DND-41 (cell line): ENCODE data around the gene EBI3.

Experiments
- CTCF ChIP-seq: IDR thresholded peaks from 2 replicates; pipeline ENCODE4 v1.5.1; 2012; ENCODE audit warnings: borderline replicate concordance, low read length, moderate library complexity, mild to moderate bottlenecking; ENCODE audit not compliant: poor library complexity, severe bottlenecking; ENCODE audit errors: extremely low read depth
- EZH2 ChIP-seq: IDR thresholded peaks from 3 replicates; pipeline ENCODE4 v1.6.1; 2012; ENCODE audit warnings: borderline replicate concordance, low read depth, mild to moderate bottlenecking, moderate library complexity, low read length, inconsistent platforms; ENCODE audit not compliant: severe bottlenecking

DNA sequence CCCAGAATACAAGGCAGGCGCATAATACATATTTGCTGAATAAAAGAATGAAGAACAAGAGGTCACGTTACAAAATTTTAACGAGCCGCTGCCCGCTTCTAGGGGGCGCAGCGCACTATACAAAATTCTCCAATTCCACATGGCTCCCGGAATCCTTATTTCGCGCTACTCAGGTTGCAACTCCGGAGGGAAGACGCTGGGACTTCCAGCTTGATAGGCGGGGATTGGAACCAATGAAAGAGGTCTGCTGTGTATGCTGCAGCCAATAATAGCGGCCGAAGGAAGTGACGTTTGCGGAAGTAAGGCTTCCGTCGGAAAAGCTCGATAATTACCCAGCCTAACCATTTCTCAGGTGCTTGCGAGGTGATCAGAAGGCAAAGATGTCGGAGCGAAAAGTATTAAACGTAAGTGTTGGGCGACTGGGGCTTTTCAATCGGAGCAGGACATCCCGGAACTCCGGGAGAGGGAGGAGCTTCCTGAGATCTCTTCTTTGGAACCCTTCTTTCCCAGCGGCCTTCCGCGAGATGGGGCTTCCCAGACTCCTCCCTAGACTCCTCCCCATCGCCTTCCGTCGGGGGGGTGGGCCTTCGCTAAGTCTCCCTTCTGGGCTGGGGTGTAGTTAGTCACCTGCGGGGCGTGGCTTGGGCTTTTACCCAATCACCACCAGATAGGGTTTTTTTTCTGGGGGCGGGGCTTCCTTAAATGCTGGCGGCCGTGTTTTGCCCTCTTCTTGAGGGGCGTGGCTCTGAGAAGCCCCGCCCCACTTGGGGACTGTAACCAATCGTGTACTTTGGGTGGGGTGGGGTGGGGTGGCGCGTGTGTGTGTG lies 17.7 kb downstream of the EBI3 start, which contains the start of gene YJU2:
- TF ChIP-seq CTCF (peak; percentile 69), EZH2 (no peak)
